ENCODE measurements around the gene PCCA. TPM values are rescaled to one million over a fixed set of nuclear protein-coding genes. Genes with fewer than 3 reads are reported as not detected.

Gene PCCA
- total and polyA plus RNA-seq, 12 donors, result 27.6 to 176 (median 97.7) TPM

- no peaks in the 10 kb centered on the region for H3K36me3 ChIP-seq (replicated peaks in 1 of 2)
- H3K27me3 ChIP-seq, result no peaks in the 10 kb centered on the region
- DNase-seq, result no peak
- H3K9me3 ChIP-seq (replicated peaks in 1 of 3), result peaks cover 0 to 6% (median 0%) of the 10 kb centered on the region in 3 donors
- no peak overlapping the region for H3K27ac ChIP-seq
- TF ChIP-seq POLR2A (IDR thresholded peaks at IDR 0.05) (no peak), CTCF (IDR thresholded peaks at IDR 0.05) (no peak)
- H3K4me3 ChIP-seq, result no peak overlapping the region
- intact Hi-C loops (cut with DNase I), result no loop called here
- no peaks in the 10 kb centered on the region for H3K4me1 ChIP-seq (replicated peaks in 1 of 2)
- 78 to 89% (median 83%) methylated on average over 8 to 9 of the region's 9 CpGs for WGBS, 4 donors
These were observed 248.1 kb downstream of the PCCA start for GRCh38 chr13:100336795-100337516.

GRCh38 chr13:100338275-100338674 is 249.4 kb downstream of the PCCA start:
- Histone ChIP-seq H3K9me3 (replicated peaks in 1 of 3) (peaks cover 0 to 6% (median 0%) of the 10 kb centered on the region in 3 donors), H3K27ac (no peak overlapping the region), H3K27me3 (no peaks in the 10 kb centered on the region), H3K4me3 (no peak overlapping the region), H3K36me3 (replicated peaks in 1 of 2) (no peaks in the 10 kb centered on the region), H3K4me1 (replicated peaks in 1 of 2) (no peaks in the 10 kb centered on the region)
- TF ChIP-seq CTCF (IDR thresholded peaks at IDR 0.05), result no peak
- no peak for TF ChIP-seq POLR2A (IDR thresholded peaks at IDR 0.05)
- intact Hi-C loops (cut with DNase I), result no loop called here
- DNase-seq, result no peak
- 86 to 100% (median 94%) methylated on average over 1 of the region's 1 CpG for WGBS, 4 donors

- H3K4me3 ChIP-seq, result no peak overlapping the region
- 93 to 98% (median 95%) methylated on average over 8 of the region's 8 CpGs for WGBS, 4 donors
- H3K27me3 ChIP-seq, result no peaks in the 10 kb centered on the region
- intact Hi-C loops (cut with DNase I), result no loop called here
- H3K36me3 ChIP-seq (replicated peaks in 1 of 2), result no peaks in the 10 kb centered on the region
- no peak for DNase-seq
- H3K9me3 ChIP-seq (replicated peaks in 1 of 3), result peaks cover 0 to 6% (median 0%) of the 10 kb centered on the region in 3 donors
- no peak for TF ChIP-seq POLR2A (IDR thresholded peaks at IDR 0.05)
- no peaks in the 10 kb centered on the region for H3K4me1 ChIP-seq (replicated peaks in 1 of 2)
- H3K27ac ChIP-seq, result no peak overlapping the region
These were observed 250.6 kb downstream of the PCCA start for GRCh38 chr13:100339411-100339940.

- 84 to 97% (median 92%) methylated on average over 2 of the region's 2 CpGs for WGBS, 4 donors
- Histone ChIP-seq H3K27ac (no peak overlapping the region), H3K27me3 (no peaks in the 10 kb centered on the region), H3K36me3 (replicated peaks in 1 of 2) (no peaks in the 10 kb centered on the region), H3K4me3 (no peak overlapping the region), H3K9me3 (replicated peaks in 1 of 3) (no peaks in the 10 kb centered on the region), H3K4me1 (replicated peaks in 1 of 2) (no peaks in the 10 kb centered on the region)
- no peak for DNase-seq
- no peak for TF ChIP-seq CTCF (IDR thresholded peaks at IDR 0.05)
- no peak for TF ChIP-seq POLR2A (IDR thresholded peaks at IDR 0.05)
- intact Hi-C loops (cut with DNase I), result no loop called here
These were observed 252.0 kb downstream of the PCCA start for GRCh38 chr13:100340865-100341264.

DNA sequence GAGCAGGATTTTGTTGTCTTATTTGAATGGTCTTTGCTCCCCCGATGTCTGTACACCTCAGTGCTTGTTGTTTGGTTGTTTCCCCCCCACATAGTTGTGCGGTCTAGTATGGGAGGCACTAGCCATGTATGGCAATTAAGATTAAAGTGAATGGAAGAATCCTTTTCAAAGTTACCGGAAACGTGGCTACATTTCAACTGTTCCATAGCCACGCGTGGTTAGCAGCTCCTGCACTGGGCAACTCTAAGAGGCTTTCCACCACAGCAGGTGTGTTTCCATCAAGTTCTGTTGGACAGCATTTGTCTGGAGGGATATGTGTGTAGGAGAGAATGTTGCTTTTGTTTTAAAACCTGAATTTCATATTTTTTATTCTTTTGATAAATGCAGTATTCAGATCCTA is 252.4 kb downstream of the PCCA start:
- no peak for TF ChIP-seq POLR2A (IDR thresholded peaks at IDR 0.05)
- TF ChIP-seq CTCF (IDR thresholded peaks at IDR 0.05), result no peak
- Histone ChIP-seq H3K27ac (no peak overlapping the region), H3K27me3 (no peaks in the 10 kb centered on the region), H3K4me1 (replicated peaks in 1 of 2) (no peaks in the 10 kb centered on the region), H3K9me3 (replicated peaks in 1 of 3) (no peaks in the 10 kb centered on the region), H3K4me3 (no peak overlapping the region), H3K36me3 (replicated peaks in 1 of 2) (no peaks in the 10 kb centered on the region)
- 94 to 98% (median 96%) methylated on average over 6 of the region's 6 CpGs for WGBS, 4 donors
- no peak for DNase-seq
- intact Hi-C loops (cut with DNase I), result no loop called here

Measured in adrenal gland (tissue), 12 donors.